Measurements from ENCODE around the gene ACIN1.

DNA sequence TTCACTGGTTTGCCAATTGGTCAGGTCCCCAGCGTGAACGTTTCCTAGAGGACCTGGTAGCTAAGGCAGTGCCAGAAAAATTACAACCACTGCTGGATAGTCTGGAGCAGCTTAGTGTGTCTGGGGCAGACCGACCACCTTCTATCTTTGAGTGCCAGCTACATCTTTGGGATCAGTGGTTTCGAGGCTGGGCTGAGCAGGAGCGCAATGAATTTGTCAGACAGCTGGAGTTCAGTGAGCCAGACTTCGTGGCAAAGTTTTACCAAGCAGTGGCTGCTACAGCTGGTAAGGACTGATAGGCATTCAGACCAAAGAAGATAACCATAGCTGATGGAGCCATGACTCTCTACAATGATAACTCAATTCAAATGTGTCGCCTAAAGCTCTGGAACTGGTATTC lies 2.9 kb upstream of the ACIN1 start:
- TF ChIP-seq EZH2 (IDR thresholded peaks at IDR 0.05; ENCODE audit: low read length) = no peak
- TF ChIP-seq, protein P1, sequence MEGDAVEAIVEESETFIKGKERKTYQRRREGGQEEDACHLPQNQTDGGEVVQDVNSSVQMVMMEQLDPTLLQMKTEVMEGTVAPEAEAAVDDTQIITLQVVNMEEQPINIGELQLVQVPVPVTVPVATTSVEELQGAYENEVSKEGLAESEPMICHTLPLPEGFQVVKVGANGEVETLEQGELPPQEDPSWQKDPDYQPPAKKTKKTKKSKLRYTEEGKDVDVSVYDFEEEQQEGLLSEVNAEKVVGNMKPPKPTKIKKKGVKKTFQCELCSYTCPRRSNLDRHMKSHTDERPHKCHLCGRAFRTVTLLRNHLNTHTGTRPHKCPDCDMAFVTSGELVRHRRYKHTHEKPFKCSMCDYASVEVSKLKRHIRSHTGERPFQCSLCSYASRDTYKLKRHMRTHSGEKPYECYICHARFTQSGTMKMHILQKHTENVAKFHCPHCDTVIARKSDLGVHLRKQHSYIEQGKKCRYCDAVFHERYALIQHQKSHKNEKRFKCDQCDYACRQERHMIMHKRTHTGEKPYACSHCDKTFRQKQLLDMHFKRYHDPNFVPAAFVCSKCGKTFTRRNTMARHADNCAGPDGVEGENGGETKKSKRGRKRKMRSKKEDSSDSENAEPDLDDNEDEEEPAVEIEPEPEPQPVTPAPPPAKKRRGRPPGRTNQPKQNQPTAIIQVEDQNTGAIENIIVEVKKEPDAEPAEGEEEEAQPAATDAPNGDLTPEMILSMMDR (optimal IDR thresholded peaks at IDR 0.05 in 1 of 3, IDR thresholded peaks at IDR 0.05 in 1 of 3, conservative IDR thresholded peaks at IDR 0.05 in 1 of 3; ENCODE audit: extremely low read depth in 1 of 3, insufficient read depth in 2 of 3, low read length in 3 of 3) = no peak

Data from keratinocyte (primary cell).